GM19193 (cell line): ENCODE measurements around the gene KCNJ16.

ENCODE experiments used
- POLR2A ChIP-seq: IDR thresholded peaks from 4 replicates; pipeline ENCODE4 v1.6.1; 2011; ENCODE audit not compliant: insufficient read depth, insufficient read length; ENCODE audit errors: extremely low read depth

KCNJ16 gene

DNA sequence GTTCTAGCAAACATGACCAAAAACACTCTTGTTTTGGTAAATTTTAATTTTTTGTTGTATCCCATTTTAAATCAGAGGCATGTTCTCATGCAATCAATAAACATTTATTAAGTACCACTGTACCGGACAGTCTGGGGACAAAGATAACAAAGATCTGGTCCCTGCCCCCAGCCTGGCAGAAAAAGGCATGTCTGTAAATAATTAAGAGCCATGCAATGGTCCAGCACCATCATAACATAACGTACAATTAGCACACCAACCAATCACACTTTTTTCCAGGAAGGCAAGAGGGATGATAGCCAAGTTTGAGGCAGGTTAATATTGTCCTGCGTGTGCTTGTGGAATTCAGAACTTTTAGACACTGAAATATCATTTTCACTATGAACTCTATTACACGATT is 3.5 kb downstream of the KCNJ16 start:
- no peak for TF ChIP-seq POLR2A

DNA sequence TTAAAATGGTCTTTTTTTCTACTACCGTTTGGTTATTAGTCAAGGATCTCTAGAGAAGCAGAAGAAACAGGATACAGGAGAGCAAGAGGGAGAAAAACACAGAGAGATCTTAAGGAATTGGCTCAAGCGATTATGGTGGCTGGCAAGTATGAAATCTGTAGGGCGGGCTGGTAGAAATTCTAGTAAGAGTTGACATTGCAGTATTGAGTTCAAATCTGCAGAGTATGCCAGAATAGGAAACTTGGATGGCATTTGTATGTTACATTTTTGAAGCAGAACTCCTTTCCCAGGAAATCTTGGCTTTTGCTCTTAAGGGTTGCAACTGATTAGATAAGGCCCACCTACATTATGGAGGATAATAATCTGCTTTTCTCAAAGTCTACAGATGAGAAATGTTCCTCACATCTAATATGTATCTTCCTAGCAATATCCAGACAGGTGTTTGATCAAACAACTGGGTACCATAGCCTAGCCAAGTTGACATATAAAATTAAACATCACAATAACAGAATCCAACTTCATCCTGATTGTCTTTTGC is 4.0 kb downstream of the KCNJ16 start:
- TF ChIP-seq POLR2A = no peak

DNA sequence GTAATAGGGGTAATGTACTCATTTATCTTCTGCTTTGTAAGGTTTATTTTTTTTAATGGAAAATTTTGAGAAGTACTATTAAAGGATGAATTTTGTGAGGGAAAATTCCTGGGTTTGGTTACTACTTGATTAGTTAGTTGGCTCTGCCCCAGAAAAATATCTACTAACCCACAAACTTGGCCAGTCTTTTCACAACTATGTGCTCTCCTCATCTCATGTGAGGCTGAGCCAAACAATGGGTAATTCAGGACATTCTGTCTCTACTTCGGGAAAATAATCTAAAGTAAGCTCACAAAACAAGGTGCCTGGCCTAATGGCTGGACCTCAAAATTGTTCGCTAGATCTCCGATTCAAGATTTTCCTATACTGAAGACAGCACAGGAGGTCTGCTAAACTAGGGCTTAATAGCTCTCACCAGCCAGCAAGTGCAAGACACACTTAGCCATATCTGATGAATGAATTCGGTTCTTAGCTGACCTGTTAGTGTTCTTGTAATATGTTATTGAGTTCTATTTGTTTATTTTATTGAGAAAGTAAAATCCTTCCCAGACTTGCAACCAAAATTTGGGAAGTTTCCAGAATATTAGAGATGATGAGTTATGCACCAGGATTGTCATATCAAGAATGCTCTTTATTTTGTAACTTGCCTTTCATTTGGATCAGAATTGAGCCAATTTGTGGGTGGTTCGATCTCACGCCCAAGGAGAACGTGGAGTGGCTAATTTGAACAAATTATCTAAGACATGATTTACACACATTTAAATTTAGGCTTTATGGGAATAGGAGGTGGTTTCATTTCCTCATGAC is 5.7 kb downstream of the KCNJ16 start:
- no peak for TF ChIP-seq POLR2A

GRCh38 chr17:70081885-70082284 is 6.9 kb downstream of the KCNJ16 start:
- no peak for TF ChIP-seq POLR2A

DNA sequence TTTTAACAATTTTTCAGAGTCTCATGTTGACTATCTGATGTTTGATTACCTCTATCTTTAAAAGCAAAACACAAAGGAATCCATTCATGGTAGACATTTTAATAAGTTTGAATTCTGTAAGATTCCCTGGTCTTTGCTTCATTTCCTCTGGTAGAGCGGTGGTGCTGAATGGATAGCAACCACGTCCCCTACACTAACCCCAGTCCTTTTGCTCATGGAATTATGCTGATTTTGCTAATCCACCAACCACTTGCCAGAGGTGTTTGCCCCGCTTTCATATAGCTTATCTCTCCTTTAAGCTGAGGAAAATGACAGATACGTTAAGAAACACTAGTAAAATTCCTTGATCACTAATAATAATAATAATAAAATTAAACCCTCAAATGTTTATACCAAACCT is 9.5 kb downstream of the KCNJ16 start:
- no peak for TF ChIP-seq POLR2A

- no peak for TF ChIP-seq POLR2A
Measured at GRCh38 chr17:70086516-70086915, 11.5 kb downstream of the KCNJ16 start.

DNA sequence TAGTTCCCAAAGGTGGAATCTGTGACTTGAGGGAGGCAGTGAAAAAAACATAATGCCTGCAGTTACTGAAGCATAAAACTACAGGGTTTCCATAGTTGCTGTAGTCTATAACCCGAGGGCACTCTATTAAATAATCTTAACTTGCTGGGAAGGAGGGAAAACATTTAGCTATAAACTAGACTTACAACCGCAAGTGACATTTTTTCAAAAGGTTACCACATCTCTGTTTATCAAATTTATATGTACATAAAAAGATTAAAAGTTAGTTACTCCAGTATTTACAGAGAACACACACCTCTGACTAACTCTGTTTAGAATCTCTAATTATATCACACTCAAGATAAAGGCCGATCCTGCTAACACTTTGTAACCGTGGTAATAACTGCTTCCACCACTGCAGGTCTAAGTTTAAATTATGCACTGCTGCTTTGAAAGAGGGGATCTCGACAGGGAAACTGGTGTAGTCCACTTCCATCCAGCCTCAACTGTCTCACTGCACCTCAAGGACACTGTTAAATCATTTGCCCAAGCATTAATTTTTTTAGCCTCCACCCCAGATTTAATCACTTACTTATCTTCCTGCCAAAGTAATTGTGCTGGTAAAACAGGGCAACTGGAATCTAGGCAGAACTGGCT is 14.6 kb downstream of the KCNJ16 start:
- TF ChIP-seq POLR2A = no peak

GRCh38 chr17:70091005-70091568 is 16.1 kb downstream of the KCNJ16 start:
- TF ChIP-seq POLR2A = no peak

GRCh38 chr17:70091696-70092095 is 16.7 kb downstream of the KCNJ16 start:
- TF ChIP-seq POLR2A = no peak

DNA sequence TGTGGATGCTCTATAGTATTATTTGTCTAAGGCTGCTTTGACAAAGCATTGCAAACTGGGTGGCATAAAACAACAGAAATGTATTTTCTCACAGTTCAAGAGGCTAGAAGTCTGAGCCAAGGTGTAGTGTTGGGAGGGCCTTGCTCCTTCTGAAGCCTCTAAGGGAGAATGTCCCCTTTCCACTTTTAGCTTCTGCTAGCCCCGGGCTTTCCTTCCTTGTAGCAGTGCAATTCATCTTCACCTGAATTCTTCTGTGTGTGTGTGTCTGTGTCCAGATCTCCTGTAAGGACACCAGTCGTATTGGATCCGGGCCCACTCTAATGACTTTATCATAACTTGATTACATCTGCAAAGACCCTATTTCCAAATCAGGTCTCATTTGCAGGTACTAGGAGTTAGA is 18.1 kb downstream of the KCNJ16 start:
- TF ChIP-seq POLR2A = no peak

DNA sequence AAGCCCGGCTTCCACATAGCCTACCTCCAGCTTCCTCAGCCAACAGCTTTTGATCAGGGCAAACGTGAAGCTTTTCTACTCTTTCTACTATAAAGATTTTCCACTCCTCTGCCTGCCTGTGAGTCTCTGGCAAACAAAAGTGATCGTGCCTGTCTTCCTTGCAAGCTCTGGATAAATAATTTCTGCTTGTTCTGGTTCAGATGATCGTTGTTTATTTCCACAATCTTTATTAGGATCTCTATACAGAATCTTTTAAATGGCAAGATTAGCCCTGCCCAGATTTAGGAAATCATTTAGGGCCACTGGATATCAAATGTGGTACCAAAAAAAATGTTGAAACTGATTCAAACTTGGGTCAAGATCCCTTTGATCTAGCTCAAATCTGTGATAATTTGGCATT is 20.4 kb downstream of the KCNJ16 start:
- TF ChIP-seq POLR2A = no peak

DNA sequence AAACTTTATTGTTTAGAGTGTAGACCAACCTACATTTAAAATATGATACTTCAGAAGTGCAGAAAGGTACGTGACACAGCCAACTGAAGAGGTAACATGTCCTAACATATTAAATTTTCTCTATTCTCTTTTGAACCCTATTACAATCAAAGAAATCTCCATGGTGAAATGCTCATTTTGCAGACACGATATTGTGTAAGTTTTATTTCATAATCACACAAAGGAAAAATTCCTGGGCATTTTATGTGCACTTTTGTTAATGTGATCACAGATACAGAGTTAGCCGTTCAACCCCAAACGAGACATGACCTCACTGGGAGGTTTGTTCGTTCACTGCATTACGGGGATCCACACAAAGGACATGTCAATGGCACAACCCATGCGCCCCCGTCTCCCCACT is 21.8 kb downstream of the KCNJ16 start:
- no peak for TF ChIP-seq POLR2A

- no peak for TF ChIP-seq POLR2A
Measured at GRCh38 chr17:70098030-70098429, 23.0 kb downstream of the KCNJ16 start.

DNA sequence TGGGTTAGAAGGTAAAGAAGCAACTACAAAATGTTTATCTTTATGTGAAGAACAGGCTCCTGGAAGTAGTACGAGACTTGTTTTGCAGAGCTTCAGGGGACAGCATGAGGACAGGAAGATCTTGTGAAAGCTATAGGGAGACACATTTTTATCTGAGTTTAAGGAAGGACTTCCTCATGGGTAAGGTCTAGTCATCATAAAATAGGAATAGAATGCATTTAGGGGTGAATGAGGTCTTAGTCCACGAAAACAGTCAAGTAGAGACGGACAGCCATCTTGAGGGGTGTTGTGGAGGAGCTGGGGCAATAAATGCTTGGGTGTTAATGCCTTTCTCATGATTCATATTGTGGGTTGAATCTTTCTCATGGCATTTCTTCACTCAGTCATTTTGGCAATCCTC is 24.3 kb downstream of the KCNJ16 start:
- no peak for TF ChIP-seq POLR2A

GRCh38 chr17:70099884-70100283 is 24.9 kb downstream of the KCNJ16 start:
- TF ChIP-seq POLR2A = no peak

GRCh38 chr17:70100983-70101382 is 26.0 kb downstream of the KCNJ16 start:
- no peak for TF ChIP-seq POLR2A
